HG02571 (cell line): ENCODE results near the gene BECN2.

Experiments
- ATAC-seq: cut with Tn5 transposase; IDR thresholded peaks from one replicate; pipeline ENCODE4 v1.9.1; 2021; ENCODE audit warnings: mild to moderate bottlenecking, moderate library complexity; ENCODE audit not compliant: unreplicated experiment

The BECN2 gene, protein sequence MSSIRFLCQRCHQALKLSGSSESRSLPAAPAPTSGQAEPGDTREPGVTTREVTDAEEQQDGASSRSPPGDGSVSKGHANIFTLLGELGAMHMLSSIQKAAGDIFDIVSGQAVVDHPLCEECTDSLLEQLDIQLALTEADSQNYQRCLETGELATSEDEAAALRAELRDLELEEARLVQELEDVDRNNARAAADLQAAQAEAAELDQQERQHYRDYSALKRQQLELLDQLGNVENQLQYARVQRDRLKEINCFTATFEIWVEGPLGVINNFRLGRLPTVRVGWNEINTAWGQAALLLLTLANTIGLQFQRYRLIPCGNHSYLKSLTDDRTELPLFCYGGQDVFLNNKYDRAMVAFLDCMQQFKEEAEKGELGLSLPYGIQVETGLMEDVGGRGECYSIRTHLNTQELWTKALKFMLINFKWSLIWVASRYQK

DNA sequence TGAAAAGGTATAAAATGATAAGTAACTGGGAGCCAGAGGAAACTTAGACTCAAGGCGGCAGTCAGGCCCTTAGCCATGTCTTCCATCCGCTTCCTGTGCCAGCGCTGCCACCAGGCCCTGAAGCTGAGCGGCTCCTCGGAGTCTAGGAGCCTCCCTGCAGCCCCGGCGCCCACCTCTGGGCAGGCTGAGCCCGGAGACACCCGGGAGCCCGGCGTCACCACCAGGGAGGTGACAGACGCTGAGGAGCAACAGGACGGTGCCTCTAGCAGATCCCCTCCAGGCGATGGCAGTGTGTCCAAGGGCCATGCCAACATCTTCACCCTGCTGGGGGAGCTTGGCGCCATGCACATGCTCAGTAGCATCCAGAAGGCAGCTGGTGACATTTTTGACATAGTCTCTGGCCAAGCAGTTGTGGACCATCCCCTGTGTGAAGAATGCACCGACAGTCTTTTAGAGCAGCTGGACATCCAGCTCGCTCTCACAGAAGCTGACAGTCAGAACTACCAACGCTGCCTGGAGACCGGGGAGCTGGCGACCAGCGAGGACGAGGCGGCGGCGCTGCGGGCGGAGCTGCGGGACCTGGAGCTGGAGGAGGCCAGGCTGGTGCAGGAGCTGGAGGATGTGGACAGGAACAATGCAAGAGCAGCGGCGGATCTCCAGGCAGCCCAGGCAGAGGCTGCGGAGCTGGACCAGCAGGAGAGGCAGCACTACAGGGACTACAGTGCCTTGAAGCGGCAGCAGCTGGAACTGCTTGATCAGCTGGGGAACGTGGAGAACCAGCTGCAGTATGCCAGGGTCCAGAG, at the start of gene BECN2:
Gene BECN2, plus strand, starts transcription at position 76 of the 803 bp plus-strand sequence. Its CDS starts 0 bp downstream, at position 76.
- no peak for ATAC-seq

DNA sequence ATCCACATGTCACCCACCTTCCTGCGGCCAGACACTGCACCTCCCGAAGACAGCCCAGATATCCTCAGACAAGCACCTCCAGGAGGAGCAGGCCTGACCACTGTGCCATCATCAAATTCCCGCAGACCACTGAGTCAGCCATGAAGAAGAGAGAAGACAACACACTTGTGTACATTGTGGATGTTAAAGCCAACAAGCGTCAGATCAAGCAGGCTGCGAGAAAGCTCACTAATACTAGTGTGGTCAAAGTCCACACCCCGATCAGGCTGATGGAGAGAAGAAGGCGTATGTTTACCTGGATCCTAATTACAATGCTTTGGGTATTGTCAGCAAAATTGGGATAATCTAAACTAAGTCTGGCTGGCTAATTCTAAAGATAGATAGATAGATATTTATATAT, 41.4 kb upstream of the BECN2 start:
- no peak for ATAC-seq

DNA sequence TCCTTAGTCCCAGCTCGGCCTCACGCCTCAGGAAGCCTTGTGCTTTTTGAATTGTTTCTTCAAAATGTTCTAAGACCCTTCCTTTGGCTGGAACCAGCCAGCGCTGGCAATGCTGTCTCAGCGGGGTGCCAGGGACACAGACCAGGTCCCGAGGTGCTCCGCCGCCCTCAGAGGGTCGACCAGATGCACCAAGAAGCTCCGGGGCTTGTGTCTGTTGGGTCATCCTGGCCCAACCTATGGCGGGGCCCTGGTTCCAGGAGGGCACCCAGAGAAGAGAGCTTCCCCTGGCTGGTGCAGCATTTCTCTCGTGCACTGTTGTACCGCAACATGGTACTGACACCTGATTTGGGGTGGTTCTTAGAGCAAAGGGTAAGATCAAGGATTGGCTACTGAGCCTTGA, 40.1 kb upstream of the BECN2 start:
- no peak for ATAC-seq

DNA sequence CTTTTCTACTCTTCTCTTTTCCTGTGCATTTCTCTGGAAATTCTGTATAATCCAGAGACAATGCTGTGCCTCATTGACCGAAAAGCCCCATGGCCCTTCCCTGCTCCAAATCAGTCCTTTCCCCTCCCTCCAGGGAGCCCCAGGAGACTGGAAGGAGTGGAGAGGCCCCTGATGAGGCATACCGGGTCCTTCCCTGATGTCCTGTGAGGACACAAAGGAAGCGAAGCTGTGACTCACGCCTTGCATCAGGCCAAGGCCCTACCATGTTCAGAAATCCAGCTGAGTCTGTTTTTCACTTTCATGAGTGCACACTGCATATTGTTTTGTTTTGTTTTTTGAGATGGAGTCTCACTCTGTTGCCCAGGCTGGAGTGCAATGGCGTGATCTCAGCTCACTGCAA, 38.7 kb upstream of the BECN2 start:
- ATAC-seq = no peak

DNA sequence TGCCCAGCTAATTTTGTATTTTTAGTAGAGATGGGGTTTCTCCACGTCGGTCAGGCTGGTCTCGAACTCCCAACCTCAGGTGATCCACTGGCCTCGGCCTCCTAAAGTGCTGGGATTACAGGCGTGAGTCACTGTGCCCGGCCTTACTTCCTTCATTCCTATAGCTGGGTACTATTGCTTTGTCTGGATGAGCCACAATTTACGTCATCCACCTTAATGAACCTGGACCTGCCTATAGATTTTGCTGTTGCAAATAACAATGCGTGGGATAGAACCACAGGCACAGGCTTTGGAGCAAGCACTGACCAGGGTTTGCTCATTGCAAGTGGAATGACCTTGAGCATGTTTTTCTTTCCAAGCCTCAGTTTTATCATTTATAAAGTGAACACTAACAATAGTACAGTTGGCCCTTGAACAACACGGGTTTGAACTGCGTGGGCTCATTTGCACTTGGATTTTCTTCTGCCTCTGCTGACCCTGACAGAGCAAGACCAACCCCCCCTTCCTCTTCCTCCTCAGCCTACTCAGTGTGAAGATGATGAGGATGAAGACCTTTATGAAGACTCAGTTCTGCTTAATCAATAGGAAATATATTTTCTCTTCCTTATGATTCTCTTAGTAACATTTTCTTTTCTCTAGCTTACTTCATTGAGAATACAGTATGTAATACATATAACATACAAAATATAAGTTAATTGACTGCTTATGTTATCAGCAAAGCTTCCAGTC, 33.3 kb upstream of the BECN2 start:
- no peak for ATAC-seq

DNA sequence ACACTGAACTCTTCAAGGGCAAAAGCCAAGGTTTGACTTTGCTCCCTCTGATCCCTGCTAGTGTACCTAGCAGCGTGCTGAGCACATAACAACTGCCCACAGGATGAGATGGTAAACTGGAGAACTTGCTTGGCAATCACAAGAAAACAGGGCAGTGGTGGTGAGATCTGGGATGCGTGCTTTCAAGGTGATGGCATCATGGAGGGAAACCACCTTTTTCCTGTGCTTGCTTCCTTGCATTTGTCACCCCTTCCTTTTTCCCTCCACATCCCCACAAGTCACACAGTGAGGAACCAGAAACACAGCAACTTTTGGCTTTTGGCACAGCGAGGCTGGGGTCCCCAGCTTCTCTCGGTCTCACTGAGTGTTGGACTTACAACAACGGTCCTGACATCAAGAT, 31.4 kb upstream of the BECN2 start:
- ATAC-seq = no peak

DNA sequence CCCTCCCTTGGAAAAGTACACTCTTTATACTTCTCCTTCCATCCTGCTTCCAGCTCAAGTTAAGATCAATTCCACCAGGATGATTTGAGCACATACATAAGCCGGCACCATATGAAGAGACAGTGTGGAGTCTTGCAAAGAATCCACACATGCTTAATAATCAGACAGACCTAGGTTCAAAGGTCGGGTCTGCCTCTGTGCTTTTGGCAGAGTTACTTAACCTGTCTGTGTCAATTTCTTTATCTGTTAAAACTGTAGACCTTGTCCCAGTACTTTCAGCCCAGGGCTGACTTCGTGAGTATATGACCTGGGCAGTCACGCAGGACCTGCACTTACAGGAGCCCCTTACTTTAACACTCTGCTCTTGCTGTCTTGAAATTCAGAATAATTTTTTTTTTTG, 30.2 kb upstream of the BECN2 start:
- no peak for ATAC-seq

DNA sequence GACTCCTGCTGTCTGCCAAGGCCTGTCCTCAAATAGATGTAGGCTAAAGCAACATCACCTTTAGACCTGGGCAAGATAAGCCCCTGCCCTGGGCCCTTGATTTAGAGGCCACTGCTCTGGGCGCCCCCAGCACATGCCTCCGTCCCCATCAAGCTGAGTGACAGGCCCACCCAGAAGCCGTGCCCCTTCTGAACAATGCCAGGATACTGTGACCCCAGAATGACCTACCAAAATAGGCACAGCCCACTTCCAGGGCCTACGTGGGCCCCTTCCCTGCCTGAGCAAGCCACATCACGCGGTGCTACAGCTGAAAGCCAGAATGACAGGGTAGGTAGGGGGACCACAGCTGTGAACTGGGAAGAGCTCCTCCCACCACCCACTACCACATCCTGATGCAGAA, 24.7 kb upstream of the BECN2 start:
- ATAC-seq = no peak

DNA sequence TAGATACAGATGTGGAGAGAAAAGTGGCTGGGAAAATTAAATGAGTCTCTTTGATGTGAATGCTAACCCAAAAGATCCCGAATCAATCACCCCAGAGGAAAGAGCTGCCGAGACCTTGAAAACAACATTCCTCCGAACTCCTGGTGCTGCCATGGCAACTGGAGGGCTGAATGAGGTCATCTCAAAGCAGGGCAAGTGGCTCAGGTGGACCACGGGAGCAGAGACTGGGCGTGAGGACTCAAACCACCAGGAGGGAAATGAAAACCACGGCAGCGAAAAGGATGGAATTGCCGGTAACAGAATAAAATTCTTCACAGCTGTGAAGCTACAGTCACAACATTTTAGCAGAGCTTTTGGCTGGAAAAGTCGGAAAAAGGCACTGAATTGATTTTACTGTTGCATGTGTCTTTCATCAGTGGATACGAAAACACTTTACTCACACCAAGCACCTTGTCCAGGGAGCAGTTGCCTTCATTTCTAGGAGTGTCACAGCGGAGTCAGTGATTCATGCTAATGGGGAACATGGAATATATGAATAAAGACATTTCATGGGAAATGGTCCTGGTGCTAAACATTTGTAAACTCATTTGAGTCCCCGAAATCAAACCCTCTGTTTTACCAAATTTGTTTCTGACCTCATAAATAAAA, 23.2 kb upstream of the BECN2 start:
- no peak for ATAC-seq

DNA sequence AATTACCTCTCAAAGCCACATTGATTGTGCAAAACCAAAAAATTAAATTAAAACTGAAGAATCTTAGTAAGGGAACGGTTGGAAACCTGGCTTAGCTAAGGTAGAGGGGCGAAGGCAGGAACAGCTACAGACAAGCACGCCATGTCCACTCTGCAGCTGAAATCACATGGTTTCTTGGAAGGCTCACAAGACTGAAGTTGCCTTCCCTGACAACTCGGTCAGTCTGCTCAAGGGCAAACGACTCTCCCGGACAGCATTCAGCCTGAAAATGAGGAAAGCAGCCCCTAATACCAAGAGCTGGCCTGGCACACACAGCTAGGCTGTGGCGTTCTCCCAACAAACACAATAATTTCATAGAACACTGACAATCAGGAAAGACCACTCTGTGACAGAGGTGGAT, 22.7 kb upstream of the BECN2 start:
- ATAC-seq = no peak

DNA sequence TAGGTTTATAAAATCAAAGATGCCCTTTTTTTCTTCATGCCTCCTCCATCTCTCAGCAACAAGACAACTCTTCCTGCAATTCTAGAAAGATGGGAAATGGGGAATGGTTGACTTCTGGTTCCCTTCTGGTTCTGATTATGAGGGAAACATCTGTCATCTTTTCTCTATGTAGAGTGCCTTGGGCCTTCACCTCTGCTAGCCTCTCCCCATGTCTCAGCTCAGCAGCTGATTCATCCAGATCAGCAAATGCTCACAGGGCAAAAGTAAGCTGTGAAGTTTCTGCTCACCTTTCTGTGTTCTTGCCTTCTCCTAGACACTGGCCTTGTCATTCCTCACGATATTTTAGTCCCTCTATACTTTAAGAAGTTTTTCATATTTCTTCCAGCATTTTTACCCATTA, 17.8 kb upstream of the BECN2 start:
- ATAC-seq = no peak

DNA sequence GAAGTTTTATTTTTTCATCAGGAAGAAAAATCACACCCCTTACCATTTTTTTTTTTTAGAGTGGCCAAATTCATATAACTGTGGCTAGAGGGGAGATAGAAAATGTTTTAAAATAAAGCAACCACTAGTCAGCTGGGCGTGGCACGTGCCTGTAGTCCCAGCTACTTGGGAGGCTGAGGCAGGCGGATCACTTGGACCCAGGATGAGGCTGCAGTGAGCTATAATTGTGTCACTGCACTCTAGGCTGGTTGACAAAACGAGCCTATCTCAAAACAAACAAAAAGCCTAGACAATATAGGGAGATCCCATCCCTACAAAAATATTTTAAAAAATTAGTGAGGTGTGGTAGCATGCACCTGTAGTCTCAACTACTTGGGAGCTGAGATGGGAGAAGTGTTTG, 14.8 kb upstream of the BECN2 start:
- no peak for ATAC-seq

DNA sequence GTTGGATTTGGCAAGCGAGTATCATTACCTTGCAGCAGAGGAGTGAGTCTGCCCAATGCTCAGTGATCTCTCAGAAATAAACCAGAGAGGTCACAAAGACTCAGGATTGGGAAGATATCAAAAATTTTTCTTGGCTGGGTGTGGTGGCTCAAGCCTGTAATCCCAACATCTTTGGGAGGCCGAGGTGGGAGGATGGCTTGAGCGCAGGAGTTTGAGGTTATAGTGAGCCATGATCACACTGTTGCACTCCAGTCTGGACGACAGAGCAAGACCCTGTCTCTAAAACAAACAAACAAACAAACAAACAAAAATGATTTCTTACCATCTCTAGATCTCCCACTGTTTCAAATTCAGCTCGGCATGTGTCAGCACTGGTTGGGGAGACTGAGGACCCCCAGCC, 13.3 kb upstream of the BECN2 start:
- no peak for ATAC-seq

DNA sequence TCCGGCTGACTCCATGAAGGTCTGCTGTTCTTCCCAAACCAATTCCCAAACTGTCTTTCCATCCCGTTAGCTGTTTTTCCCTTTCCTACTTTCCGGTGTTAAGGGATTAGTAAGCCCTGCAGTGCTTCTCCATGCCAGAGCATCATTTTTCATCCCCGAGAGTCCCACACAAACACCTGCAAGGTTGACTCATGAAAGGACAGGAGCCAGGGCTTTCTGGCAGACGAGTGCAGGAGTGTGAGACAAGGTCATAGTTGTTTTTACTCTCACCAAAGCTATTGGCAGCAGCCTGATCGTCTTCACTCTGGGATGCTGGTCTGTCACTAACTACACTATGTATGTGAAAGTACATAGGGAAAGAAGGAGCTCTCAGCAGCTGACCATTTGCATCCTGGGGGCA, 10.2 kb upstream of the BECN2 start:
- ATAC-seq = no peak

DNA sequence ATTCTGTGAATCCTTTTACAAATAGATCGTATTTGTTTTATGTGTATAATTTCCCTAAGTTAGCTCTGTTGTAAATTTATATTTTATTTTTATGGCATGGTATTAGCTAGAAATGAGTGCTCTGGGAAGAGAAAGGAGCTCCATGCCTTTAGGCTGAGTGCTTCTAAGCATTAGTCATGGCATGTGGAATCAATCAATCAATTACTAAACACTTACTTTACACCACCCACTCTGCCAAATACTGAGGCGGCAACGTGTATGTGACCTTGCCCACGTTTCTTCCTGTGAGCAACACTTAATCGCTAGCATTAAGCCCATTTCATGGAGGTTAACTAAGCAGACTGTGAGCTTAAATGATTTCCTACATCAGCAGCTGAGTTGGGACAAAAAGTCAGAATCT, 7.2 kb upstream of the BECN2 start:
- no peak for ATAC-seq

DNA sequence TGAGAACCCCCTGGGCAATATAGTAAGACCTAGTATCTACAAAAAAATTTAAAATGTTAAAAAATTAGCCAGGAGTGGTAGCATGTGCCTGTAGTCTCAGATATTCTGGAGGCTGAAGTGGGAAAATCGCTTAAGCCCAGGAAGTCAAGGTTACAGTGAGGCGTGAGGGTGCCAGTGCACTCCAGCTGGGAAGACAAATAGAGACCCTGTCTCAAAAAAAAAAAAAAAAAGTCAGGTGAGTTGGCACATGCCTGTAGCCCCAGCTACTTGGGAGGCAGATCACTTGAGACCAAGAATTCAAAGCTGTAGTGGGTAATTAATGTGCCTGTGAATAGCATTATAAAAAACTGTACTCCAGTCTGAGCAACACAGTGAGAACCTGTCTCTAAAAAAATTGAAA, 4.6 kb downstream of the BECN2 start:
- ATAC-seq = no peak

DNA sequence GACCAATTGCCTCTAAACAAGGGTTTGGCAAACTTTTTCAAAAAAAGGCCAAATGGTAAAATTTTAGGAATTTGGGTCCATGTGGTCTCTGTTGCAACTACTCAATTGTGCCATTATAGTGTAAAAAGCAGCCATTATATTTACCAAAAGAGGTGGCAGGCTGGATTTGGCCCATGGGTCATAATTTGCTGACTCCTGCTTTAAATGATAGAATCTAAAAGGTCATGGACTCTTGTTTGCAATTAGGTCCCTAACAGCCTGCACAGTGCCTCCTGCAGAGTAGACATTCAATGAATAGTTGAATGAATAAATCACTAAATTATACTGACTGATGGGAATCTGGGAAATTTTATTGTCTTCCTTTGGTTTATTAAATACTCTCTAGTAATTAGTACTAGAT, 6.2 kb downstream of the BECN2 start:
- ATAC-seq = no peak

DNA sequence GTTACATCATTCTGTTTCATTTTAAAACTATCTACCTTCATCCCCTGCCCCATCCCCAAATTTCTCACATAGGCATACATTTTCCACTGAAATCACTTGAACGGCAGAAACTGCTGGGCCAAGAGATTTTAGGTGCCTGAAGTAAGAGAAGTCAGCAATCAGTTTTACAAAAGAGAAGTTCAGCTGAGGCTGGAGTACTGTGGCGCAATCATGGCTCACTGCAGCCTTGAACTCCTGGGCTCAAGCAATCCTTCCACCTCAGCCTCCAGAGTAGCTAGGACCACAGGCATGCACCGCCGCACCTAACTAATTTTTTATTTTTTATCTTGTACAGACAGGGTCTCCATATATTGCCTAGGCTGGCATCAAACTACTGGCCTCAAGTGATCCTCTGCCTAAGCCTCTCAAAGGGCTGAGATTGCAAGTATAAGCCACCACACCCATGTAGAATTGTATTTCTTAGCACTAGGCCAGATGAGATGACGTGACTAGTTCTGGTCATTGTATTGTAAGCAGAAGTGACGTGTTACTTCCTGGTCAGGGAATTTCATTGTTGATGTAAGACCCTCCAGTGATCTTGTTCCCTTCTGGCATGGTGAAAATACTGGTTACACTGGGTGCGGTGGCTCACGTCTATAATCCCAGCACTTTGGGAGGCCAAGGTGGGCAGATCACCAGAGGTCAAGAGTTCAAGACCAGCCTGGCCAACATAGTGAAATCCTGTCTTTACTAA, 7.1 kb downstream of the BECN2 start:
- no peak for ATAC-seq

DNA sequence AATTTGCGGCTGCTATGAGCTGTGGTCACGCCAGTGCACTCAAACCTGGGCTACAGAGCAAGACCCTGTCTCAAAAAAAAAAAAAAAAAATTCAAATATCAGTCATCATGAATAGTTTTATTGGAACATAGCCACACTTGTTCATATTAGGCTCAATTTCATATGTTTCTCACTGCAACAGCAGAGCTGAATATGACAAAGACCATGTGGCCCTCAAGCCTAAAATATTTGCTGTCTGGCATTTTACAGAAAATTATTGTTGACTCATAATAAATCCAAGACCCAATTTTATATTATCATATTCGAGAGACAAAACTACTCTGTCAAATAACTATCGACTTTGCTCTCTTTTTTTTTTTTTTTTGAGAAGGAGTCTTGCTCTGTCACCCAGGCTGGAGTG, 11.0 kb downstream of the BECN2 start:
- no peak for ATAC-seq

DNA sequence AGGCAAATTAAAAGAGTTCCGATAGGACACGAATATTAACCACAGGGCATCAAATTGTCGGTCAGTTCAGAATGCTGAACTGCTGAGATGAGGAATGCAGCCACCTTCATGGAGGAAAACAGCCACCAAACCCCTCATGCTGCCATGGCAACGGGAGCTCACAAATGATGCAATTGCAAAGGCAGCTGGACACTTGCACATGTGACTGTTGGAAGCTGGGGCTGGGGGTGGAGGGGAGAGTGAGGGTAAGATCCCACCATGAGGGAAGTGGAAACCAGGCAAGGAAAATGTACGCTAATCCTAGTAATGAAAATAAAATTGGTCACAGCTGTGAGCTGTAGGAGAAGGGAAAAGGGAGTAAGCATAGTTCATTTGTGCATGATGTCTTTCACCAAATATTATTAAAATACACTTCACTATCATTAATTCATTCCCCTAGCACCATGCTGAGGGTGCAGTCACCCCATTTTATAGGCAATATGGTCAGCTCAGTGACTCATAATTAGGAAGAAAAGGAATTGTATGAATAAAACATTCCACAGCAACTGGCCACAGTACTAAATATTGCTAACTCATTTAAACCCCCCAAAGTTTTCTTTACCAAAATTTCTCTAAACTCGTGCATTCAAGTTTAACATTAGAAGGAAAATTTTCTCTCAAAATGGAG, 15.3 kb downstream of the BECN2 start:
- no peak for ATAC-seq
